ENCODE measurements around the gene DUSP3. TPM values are rescaled to one million over a fixed set of nuclear protein-coding genes. Genes with fewer than 3 reads are reported as not detected.

The DUSP3 gene
- total and polyA plus RNA-seq, 2 of the 13 experiments (the other 11 are each of a cell fraction or from before 2014, with no cell fraction given): 60.0 to 71.5 TPM

GRCh38 chr17:43827596-43827995 lies 48.8 kb upstream of the DUSP3 start:
- Histone ChIP-seq H2AFZ (ENCODE audit: low read length) (no peak overlapping the region), H4K20me1 (ENCODE audit: insufficient read depth, low read length) (no peaks in the 10 kb centered on the region), H3K27ac (ENCODE audit: extremely low read length, insufficient read depth, low read length) (no peak overlapping the region), H3K4me1 (ENCODE audit: insufficient read depth, low read length) (peaks cover 13% of the 10 kb centered on the region), H3K4me3 (replicated peaks in 1 of 3; ENCODE audit: insufficient read depth in 1 of 3, low read depth in 2 of 3, low read length in 3 of 3) (no peak overlapping the region), H3K9me3 (ENCODE audit: low read length) (no peaks in the 10 kb centered on the region), H3K4me2 (ENCODE audit: low read depth, low read length) (no peak overlapping the region), H3K36me3 (replicated peaks in 1 of 2; ENCODE audit: control insufficient read depth in 1 of 2, insufficient read depth in 2 of 2, low read length in 2 of 2) (no peaks in the 10 kb centered on the region; a peak in 1 of 5 replicates), H3K27me3 (ENCODE audit: control insufficient read depth in 1 of 2, insufficient read depth in 2 of 2, low read length in 2 of 2) (peaks cover 1 to 19% of the 10 kb centered on the region in 2 experiments; a peak in 3 of 5 replicates), H3K79me2 (ENCODE audit: insufficient read depth, low read length) (no peaks in the 10 kb centered on the region), H3K9ac (ENCODE audit: insufficient read depth, low read depth, low read length) (no peak overlapping the region)
- TF ChIP-seq ELF3 (CRISPR knock-in tag; IDR thresholded peaks at IDR 0.05): no peak
- TF ChIP-seq ARHGAP35 (CRISPR knock-in tag; IDR thresholded peaks at IDR 0.05; ENCODE audit: borderline replicate concordance): no peak
- no peak for TF ChIP-seq CEBPZ (IDR thresholded peaks at IDR 0.05; ENCODE audit: low read length)
- TF ChIP-seq NONO (IDR thresholded peaks at IDR 0.05): no peak
- TF ChIP-seq NONO (CRISPR knock-in tag; conservative IDR thresholded peaks at IDR 0.05): no peak
- no peak for TF ChIP-seq IKZF5 (CRISPR knock-in tag; IDR thresholded peaks at IDR 0.05)
- no peak for TF ChIP-seq TIGD3 (CRISPR knock-in tag; IDR thresholded peaks at IDR 0.05; ENCODE audit: borderline replicate concordance)
- intact Hi-C loops (cut with micrococcal nuclease; ENCODE audit: unreplicated experiment) (no loop called here), in situ Hi-C loops (cut with HindIII; ENCODE audit: extremely low pct_ligation_motif_present, low pct_unique_long_range_greater_than_20kb) (no loop called here)
- FAIRE-seq (no peak), ATAC-seq (no peak), DNase-seq (ENCODE audit: low spot score) (no peak)
- WGBS (ENCODE audit: low lambda C conversion rate): 90% methylated on average over 9 of the region's 9 CpGs
- no TSS peak for BruUV-seq (replicated peaks)
- ChIA-PET POLR2A (no interaction called here), CTCF (ENCODE audit: low intra/inter-chr PET ratio, low total read pairs) (no interaction called here)
